Measurements from ENCODE around the gene ACOT9. TPM values are rescaled to one million over a fixed set of nuclear protein-coding genes. Genes with fewer than 3 reads are reported as not detected.
A peak's percentile ranks its signal among the peaks of the same experiment; 100 is the strongest.
"Not testable (repeated sequence)": the region's sequence is repeated elsewhere in the genome, so short reads cannot be mapped to it uniquely, and the experiment has no call there.

ACOT9 gene
- total RNA-seq, 1 donor from 2014 or later = 87.3 TPM

DNA sequence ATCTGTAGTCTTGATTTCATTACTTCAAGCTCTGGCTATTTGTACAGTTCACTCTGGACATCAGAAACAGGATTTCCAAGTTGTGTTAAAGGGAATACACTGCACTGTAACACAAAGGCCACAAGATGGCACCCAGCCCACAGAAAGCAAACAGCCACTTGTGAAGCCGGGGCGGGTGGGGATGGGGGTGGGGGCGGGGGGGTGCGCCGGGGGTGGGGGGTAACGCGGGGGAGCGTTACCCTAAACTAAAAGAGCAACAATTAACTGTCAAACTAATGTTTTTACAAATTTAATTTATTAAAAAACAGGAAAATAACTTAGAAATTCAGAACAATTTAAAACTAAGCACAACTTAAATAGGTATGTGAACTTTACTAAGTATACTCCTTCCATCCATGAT, 48.5 kb downstream of the ACOT9 start:
- peak; percentile 73 for DNase-seq

- DNase-seq = no peak
Observed at GRCh38 chrX:23692166-23692565, 50.9 kb downstream of the ACOT9 start.

DNA sequence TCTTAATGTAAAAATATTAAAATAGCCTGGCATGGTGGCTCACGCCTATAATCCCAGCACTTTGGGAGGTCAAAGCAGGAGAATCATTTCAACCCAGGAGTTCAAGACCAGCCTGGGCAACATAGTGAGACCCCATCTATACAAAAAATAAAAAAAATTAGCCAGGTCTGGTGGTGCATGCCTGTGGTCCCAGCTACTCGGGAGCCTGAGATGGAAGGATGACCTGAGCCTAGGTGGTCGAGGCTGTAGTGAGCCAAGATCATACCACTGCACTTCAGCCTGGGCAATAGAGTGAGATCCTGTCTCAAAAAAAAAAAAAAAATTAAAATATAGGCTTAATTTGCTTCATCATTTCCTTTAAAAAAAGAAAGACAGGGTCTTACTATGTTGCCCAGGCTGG, 66.6 kb downstream of the ACOT9 start:
- DNase-seq = not testable (repeated sequence)

DNA sequence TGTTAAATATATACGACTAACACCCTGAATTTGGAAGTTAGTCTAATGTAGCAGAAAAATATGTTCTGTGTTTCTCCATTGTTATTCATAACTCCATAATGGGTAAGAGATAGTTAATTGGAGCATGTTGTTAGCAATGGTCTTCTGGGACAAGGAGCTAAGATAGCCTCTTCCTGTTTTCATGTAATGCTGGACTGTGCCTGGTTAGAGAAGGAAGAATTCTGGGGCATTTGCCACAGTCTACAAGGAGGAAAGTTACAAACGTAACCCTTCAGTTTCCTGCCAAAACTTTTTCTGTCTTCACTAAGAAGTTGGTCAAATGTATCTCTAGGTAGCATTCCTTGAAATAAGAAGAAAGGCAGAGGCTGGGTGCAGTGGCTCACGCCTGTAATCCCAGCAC, 70.0 kb downstream of the ACOT9 start:
- DNase-seq = no peak

DNA sequence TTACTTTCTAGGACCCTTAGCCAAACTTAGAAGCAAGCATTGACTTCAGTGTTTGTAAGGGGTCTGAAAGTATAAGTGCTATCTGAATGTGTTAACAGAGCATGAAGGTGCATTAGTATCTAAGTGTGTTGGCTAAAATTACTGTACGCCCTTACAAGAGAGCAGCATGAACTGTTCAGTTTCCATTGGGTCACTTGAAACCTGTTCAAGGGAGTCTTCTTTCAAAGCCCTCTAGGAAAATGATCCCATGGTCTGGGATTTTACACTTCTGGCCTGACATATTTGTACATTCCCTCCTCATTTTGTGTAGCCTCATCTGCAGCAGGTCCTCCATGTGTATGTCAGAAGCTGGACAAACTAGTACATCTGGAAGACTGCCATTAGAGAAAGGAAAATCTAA, 72.5 kb downstream of the ACOT9 start:
- DNase-seq = no peak

DNA sequence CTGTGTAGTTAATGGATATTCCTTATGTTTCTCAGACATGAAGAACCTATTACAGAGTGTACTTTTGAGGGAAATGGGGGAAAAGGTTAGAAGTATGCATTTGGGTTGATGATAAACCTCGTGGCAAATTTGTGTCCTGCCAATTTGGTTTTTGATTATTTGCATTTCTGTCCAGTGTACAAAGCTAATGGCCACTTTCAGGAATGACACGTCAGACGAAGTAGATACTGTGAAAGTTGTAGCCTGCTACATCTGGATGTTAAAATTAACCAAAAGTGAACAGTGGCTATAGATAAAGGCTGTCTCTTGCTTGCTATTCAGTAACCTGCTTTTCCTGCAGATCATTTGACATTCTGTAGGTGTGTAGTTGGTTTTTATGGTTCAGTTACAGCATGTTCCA, 74.7 kb downstream of the ACOT9 start:
- peak; percentile 15 for DNase-seq

- peak; percentile 91 for DNase-seq
Observed at GRCh38 chrX:23667239-23668177, 75.6 kb downstream of the ACOT9 start, which contains the start of gene PRDX4. TSS of gene PRDX4 (plus strand) at chrX:23667493. CDS start at chrX:23667571, 78 bp downstream.

DNA sequence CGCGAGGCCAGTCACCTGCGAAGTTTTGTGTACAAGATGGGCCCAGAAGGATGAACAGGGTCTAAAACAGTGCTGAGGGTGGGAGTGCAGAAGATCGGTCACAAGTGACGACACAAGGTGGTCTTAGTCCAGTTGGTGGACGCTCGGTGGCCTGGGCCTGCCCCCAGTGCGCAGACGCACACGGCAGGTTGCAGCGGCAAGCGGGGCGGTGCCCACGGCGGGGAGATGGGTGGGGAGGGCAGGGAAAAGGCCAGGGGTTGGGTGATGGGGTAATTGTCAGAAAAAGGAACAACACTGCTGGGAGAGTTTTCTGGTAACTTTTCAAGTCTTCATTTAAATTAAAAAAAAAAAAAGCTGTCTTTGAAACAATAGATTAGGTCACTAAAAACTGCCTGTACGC, 76.8 kb downstream of the ACOT9 start:
- DNase-seq = no peak

DNA sequence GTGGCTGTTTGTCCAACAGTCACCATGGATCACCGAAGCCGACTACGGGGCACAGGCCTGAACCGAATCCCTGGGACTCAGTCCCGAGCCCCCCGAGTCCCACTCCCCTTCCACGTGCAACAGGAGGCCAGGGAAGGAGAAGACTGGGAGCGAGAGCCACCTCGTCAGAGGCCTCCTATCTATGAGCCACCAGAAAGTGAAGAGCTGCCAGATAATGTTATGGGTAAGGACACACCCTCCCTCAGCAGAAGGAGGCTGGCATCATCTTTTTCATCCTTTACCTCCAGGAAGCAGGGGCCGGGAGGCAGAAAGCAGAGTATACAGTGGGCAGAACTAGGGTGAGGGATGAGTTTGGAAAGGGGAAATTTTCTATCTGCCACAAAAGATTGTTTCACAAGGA, 78.6 kb downstream of the ACOT9 start:
- no peak for DNase-seq

DNA sequence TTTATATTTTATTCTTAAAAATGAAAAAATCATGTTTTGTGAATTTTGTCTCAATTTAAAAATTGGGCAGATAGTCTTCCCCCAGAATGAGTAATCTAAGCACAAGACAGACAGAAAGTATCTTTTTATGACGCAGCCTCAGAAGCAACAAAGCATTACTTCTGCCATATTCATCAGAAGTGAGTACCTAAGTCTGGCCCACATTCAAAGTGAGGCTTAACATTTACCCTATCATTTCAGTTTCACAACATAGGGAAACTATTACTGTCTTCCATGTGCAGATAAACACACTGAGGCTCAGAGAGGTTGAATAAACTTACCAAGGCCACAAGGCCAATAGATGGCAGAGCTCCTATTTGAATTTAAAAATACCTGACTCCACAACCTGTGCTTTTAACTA, 80.2 kb downstream of the ACOT9 start:
- DNase-seq = no peak

DNA sequence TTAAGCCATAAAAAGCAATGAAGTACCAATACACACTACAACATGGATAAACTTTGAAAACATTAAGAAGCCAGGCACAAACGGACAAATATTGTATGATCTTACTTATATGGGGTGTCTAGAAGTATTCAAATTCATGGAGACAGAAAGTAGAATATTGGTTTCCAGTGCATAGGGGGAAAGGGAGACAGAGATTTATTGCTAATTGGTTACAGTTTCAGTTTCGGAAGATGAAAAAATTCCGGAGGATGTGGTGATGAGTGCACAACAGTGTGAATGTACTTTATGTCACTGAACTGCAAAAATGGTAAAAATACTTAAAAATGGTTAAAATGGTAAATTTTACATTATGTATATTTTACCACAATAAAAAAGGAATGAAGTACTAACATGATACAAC, 80.9 kb downstream of the ACOT9 start:
- DNase-seq = no peak

- no peak for DNase-seq
Observed at GRCh38 chrX:23661671-23662070, 81.4 kb downstream of the ACOT9 start.

- no peak for DNase-seq
Observed at GRCh38 chrX:23660766-23661132, 82.3 kb downstream of the ACOT9 start.

DNA sequence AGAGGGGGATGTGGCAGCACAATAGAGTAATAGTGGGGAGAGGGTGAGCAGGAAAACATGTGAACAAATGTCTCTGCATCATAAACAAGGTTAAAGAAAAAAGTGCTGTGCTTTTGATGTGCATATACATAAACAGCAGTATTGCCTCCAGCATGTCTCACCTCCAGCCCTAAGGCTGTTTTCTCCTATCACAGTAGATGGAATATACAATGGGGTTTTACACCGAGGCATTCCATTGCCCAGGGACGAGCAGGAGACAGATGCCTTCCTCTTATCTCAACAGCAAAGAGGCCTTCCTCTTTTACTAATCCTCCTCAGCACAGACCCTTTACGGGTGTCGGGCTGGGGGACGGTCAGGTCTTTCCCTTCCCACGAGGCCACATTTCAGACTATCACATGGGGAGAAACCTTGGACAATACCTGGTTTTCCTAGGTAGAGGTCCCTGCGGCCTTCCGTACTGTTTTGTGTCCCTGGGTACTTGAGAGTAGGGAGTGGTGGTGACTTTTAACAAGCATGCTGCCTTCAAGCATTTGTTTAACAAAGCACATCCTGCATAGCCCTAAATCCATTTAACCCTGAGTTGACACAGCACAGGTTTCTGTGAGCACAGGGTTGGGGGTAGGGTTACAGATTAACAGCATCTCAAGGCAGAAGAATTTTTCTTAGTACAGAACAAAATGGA, 82.9 kb downstream of the ACOT9 start:
- not testable (repeated sequence) for DNase-seq

GRCh38 chrX:23659339-23659738, 83.7 kb downstream of the ACOT9 start:
- DNase-seq = no peak

DNA sequence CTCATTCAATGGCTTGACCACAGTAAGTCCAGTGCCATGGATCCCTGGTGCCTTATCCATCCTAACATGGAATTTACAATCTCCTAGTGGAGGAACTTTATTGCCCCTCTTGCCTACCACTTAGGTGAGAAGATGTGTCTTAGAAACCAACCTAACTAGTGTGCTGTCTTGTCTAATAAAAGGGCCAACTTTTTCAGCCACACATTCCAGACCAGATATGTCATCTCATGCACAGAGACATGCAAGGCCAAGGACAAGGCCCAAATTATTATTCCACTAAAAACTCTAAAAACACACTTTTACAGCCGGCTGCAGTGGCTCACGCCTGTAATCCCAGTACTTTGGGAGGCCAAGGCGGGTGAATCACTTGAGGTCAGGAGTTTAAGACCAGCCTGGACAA, 86.4 kb downstream of the ACOT9 start:
- DNase-seq = no peak

DNA sequence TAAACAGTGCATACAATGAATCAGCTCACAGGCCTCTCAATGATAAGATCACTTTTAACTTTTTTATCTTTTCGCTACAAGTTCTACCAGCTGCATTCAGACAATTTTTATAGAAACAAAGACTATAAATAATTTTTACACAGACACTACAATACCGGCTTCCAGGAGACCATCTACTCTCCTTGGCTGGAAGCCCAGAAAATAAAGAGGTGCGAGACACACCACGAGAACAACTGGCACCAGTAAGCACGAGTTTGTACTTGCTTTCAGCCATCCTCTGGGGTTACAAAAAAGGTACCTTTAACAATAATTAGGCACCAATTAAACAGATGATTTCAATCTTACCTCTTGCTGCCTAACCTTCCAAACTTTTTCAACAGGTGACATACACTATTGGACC, 87.0 kb downstream of the ACOT9 start:
- DNase-seq = no peak

Other genes with a start within 250 kb of the ACOT9 start
- gene PRDX4, start 75.8 kb downstream of the ACOT9 start, total RNA-seq = 127 and 222 TPM in 2 replicates
- 305 and 422 TPM in 2 replicates for gene SAT1, start 39.9 kb upstream of the ACOT9 start, total RNA-seq
- gene APOO, start 164.7 kb upstream of the ACOT9 start, total RNA-seq = 5.6 and 10.9 TPM in 2 replicates
- gene CXorf58, start 164.7 kb upstream of the ACOT9 start, total RNA-seq = 0.05 TPM in 1 of 2 replicates, not detected in the other

All from dermis blood vessel endothelial cell (primary cell).